Mesodermal cell (in vitro differentiated cells): ENCODE measurements around the gene ALKBH5.

ENCODE experiments used
- H3K27ac ChIP-seq: 2 replicates; pipeline ENCODE4 v1.7.0; 2013; ENCODE audit warnings: mild to moderate bottlenecking, low read depth, low read length, moderate library complexity; ENCODE audit not compliant: severe bottlenecking
- H3K36me3 ChIP-seq: 2 replicates; pipeline ENCODE4 v1.7.1; 2013; ENCODE audit warnings: mild to moderate bottlenecking, low read length, moderate library complexity; ENCODE audit not compliant: control insufficient read depth, insufficient read depth
- H3K4me1 ChIP-seq: one replicate; pipeline ENCODE4 v1.7.1; 2013; ENCODE audit warnings: mild to moderate bottlenecking, low read length; ENCODE audit not compliant: insufficient read depth, control insufficient read depth, poor library complexity, severe bottlenecking
- H3K4me3 ChIP-seq: 2 replicates; pipeline ENCODE4 v1.7.0; 2013; ENCODE audit warnings: low read length, control low read depth, mild to moderate bottlenecking; ENCODE audit not compliant: insufficient read depth, poor library complexity, severe bottlenecking; ENCODE audit errors: extremely low read depth
- H3K9me3 ChIP-seq: 2 replicates; pipeline ENCODE4 v1.7.1; 2013; ENCODE audit warnings: mild to moderate bottlenecking, low read length, moderate library complexity; ENCODE audit not compliant: control insufficient read depth
- WGBS, 2 experiments: methylation state at CpG; one replicate each; pipeline ENCODE4 v1.1.5; 2013; ENCODE audit warnings: missing lambda C conversion rate in 2 of 2; ENCODE audit not compliant: insufficient coverage in 2 of 2; 5-methylcytosine and 5-hydroxymethylcytosine counted together

The ALKBH5 gene

GRCh38 chr17:18246880-18247612 lies 63.4 kb downstream of the ALKBH5 start:
- Histone ChIP-seq H3K27ac (no peak overlapping the region), H3K4me3 (no peak overlapping the region), H3K36me3 (peaks cover 86% of the 10 kb centered on the region), H3K4me1 (no peaks in the 10 kb centered on the region), H3K9me3 (no peaks in the 10 kb centered on the region)
- WGBS, 2 experiments, result 46 to 60% methylated on average over 23 to 25 of the region's 46 CpGs

- Histone ChIP-seq H3K4me1 (no peaks in the 10 kb centered on the region), H3K36me3 (peaks cover 86% of the 10 kb centered on the region)
Measured at GRCh38 chr17:18247613-18248001, 64.0 kb downstream of the ALKBH5 start.

GRCh38 chr17:18248300-18248731 lies 64.7 kb downstream of the ALKBH5 start:
- peaks cover 89% of the 10 kb centered on the region for H3K36me3 ChIP-seq
- no peaks in the 10 kb centered on the region for H3K9me3 ChIP-seq
- H3K4me3 ChIP-seq, result no peak overlapping the region
- 61 to 63% methylated on average over 9 of the region's 9 CpGs for WGBS, 2 experiments
- H3K4me1 ChIP-seq, result no peaks in the 10 kb centered on the region
- no peak overlapping the region for H3K27ac ChIP-seq

More at GRCh38 chr17:18247613-18248001, 64.0 kb downstream of the ALKBH5 start:
- no peak overlapping the region for H3K4me3 ChIP-seq
- WGBS, 2 experiments, result 92 to 97% methylated on average over 27 to 29 of the region's 30 CpGs
- no peaks in the 10 kb centered on the region for H3K9me3 ChIP-seq
- no peak overlapping the region for H3K27ac ChIP-seq

GRCh38 chr17:18248811-18249210 lies 65.2 kb downstream of the ALKBH5 start:
- H3K27ac ChIP-seq, result peak overlapping the region; percentile 36
- peaks cover 89% of the 10 kb centered on the region for H3K36me3 ChIP-seq
- no peak overlapping the region for H3K4me3 ChIP-seq
- 96 to 100% methylated on average over 3 to 5 of the region's 7 CpGs for WGBS, 2 experiments
- no peaks in the 10 kb centered on the region for H3K4me1 ChIP-seq
- no peaks in the 10 kb centered on the region for H3K9me3 ChIP-seq

GRCh38 chr17:18250259-18250658 lies 66.6 kb downstream of the ALKBH5 start:
- Histone ChIP-seq H3K4me1 (no peaks in the 10 kb centered on the region), H3K4me3 (no peak overlapping the region), H3K36me3 (peaks cover 91% of the 10 kb centered on the region), H3K27ac (no peak overlapping the region), H3K9me3 (no peaks in the 10 kb centered on the region)
- 96 to 97% methylated on average over 7 to 9 of the region's 9 CpGs for WGBS, 2 experiments

- WGBS, 2 experiments, result 95 to 97% methylated on average over 12 to 14 of the region's 14 CpGs
- H3K36me3 ChIP-seq, result peaks cover 91% of the 10 kb centered on the region
Measured at GRCh38 chr17:18250708-18251107, 67.1 kb downstream of the ALKBH5 start.

GRCh38 chr17:18251204-18251603 lies 67.6 kb downstream of the ALKBH5 start:
- Histone ChIP-seq H3K9me3 (no peaks in the 10 kb centered on the region), H3K36me3 (peaks cover 91% of the 10 kb centered on the region), H3K4me1 (no peaks in the 10 kb centered on the region), H3K4me3 (no peak overlapping the region), H3K27ac (no peak overlapping the region)
- WGBS, 2 experiments, result 88 to 93% methylated on average over 15 of the region's 15 CpGs

More at GRCh38 chr17:18250708-18251107, 67.1 kb downstream of the ALKBH5 start:
- no peak overlapping the region for H3K4me3 ChIP-seq
- no peaks in the 10 kb centered on the region for H3K9me3 ChIP-seq
- H3K27ac ChIP-seq, result no peak overlapping the region
- H3K4me1 ChIP-seq, result no peaks in the 10 kb centered on the region

- no peak overlapping the region for H3K27ac ChIP-seq
- H3K9me3 ChIP-seq, result no peaks in the 10 kb centered on the region
- H3K4me3 ChIP-seq, result no peak overlapping the region
- peaks cover 93% of the 10 kb centered on the region for H3K36me3 ChIP-seq
- 90 to 91% methylated on average over 2 to 4 of the region's 5 CpGs for WGBS, 2 experiments
- H3K4me1 ChIP-seq, result peaks cover 8% of the 10 kb centered on the region
Measured at GRCh38 chr17:18252160-18252559, 68.5 kb downstream of the ALKBH5 start.

- Histone ChIP-seq H3K9me3 (no peaks in the 10 kb centered on the region), H3K4me3 (no peak overlapping the region), H3K27ac (no peak overlapping the region), H3K36me3 (peaks cover 84% of the 10 kb centered on the region), H3K4me1 (peaks cover 12% of the 10 kb centered on the region)
- WGBS, 2 experiments, result 92 to 93% methylated on average over 15 to 16 of the region's 16 CpGs
Measured at GRCh38 chr17:18253187-18253884, 69.7 kb downstream of the ALKBH5 start.

GRCh38 chr17:18253947-18254821 lies 70.6 kb downstream of the ALKBH5 start:
- H3K4me3 ChIP-seq, result no peak overlapping the region
- peaks cover 75% of the 10 kb centered on the region for H3K36me3 ChIP-seq
- H3K27ac ChIP-seq, result no peak overlapping the region
- no peaks in the 10 kb centered on the region for H3K9me3 ChIP-seq
- H3K4me1 ChIP-seq, result peaks cover 12% of the 10 kb centered on the region
- WGBS, 2 experiments, result 96 to 98% methylated on average over 23 to 25 of the region's 27 CpGs
